ENCODE results near the gene CDH18. TPM values are rescaled to one million over a fixed set of nuclear protein-coding genes. Genes with fewer than 3 reads are reported as not detected.

The CDH18 gene
- total RNA-seq, 1 experiment from 2014 or later = not detected

DNA sequence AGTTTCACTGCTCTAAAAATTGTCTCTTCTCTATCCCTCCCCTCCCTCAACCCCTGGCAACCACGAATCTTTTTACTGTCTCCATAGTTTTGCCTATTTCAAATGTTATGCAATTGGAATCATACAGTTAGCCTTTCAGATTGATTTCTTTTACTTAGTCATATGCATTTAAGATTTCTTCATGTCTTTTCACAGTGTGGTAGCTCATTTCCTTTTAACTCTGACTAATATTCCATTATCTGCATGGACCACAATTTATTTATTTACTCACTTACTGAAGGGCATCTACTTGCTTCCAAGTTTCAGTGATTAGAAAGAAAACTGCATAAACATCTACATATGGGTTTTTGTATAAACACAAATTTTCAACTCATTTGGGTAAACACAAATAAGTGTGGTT lies 372.3 kb downstream of the CDH18 start:
- Histone ChIP-seq H3K4me3 (replicated peaks in 1 of 2; ENCODE audit: low read depth in 1 of 2, low read length in 2 of 2) (no peak overlapping the region), H3K27ac (ENCODE audit: low read depth, low read length) (no peak overlapping the region), H3K9ac (ENCODE audit: low read length) (no peak overlapping the region), H3K79me2 (ENCODE audit: insufficient read depth, low read length) (no peaks in the 10 kb centered on the region), H3K9me2 (ENCODE audit: insufficient read depth) (no peaks in the 10 kb centered on the region), H2AFZ (ENCODE audit: low read depth, low read length, poor library complexity, severe bottlenecking) (no peak overlapping the region), H3K9me3 (ENCODE audit: control insufficient read depth in 1 of 2, insufficient read depth in 1 of 2, low read depth in 1 of 2, low read length in 2 of 2) (peaks cover 0 to 17% of the 10 kb centered on the region in 2 experiments; a peak in 2 of 4 replicates), H3K4me1 (ENCODE audit: control insufficient read depth in 1 of 2, insufficient read depth in 2 of 2, low read length in 2 of 2) (no peaks in the 10 kb centered on the region), H3K4me2 (ENCODE audit: low read length) (no peak overlapping the region), H3K36me3 (ENCODE audit: control insufficient read depth in 1 of 2, insufficient read depth in 2 of 2, low read length in 2 of 2) (no peaks in the 10 kb centered on the region), H3K27me3 (ENCODE audit: insufficient read depth, low read length) (no peaks in the 10 kb centered on the region), H4K20me1 (ENCODE audit: insufficient read depth) (no peaks in the 10 kb centered on the region)
- intact Hi-C loops (cut with micrococcal nuclease) = no loop called here
- RAD21 ChIA-PET (ENCODE audit: low non-redundant PET in 1 of 2, low total read pairs in 2 of 2, uncharacterized antibody in 2 of 2, unreplicated experiment in 2 of 2) = no interaction called here
- CTCF ChIA-PET = no interaction called here
- DNase-seq (ENCODE audit: low read depth, low spot score) (no peak), ATAC-seq (no peak)
- BruUV-seq (replicated peaks) = no TSS peak
- POLR2A ChIA-PET = no interaction called here
- TF ChIP-seq SIN3A (IDR thresholded peaks at IDR 0.05; ENCODE audit: low read depth) (no peak), TCF7L2 (IDR thresholded peaks at IDR 0.05; ENCODE audit: borderline replicate concordance, extremely low read depth, insufficient read depth, insufficient read length) (no peak), POLR2A (IDR thresholded peaks at IDR 0.05; ENCODE audit: borderline replicate concordance, extremely low read depth, insufficient read depth, insufficient read length) (no peak), SP1 (IDR thresholded peaks at IDR 0.05; ENCODE audit: low read depth) (no peak), JUND (IDR thresholded peaks at IDR 0.05) (no peak), YY1 (IDR thresholded peaks at IDR 0.05; ENCODE audit: extremely low read depth, insufficient replicate concordance, low read depth, low read length) (no peak), ELF1 (IDR thresholded peaks at IDR 0.05; ENCODE audit: borderline replicate concordance, low read depth) (no peak), POLR2AphosphoS5 (IDR thresholded peaks at IDR 0.05; ENCODE audit: low read depth, low read length) (no peak)
- TF ChIP-seq, protein P1, sequence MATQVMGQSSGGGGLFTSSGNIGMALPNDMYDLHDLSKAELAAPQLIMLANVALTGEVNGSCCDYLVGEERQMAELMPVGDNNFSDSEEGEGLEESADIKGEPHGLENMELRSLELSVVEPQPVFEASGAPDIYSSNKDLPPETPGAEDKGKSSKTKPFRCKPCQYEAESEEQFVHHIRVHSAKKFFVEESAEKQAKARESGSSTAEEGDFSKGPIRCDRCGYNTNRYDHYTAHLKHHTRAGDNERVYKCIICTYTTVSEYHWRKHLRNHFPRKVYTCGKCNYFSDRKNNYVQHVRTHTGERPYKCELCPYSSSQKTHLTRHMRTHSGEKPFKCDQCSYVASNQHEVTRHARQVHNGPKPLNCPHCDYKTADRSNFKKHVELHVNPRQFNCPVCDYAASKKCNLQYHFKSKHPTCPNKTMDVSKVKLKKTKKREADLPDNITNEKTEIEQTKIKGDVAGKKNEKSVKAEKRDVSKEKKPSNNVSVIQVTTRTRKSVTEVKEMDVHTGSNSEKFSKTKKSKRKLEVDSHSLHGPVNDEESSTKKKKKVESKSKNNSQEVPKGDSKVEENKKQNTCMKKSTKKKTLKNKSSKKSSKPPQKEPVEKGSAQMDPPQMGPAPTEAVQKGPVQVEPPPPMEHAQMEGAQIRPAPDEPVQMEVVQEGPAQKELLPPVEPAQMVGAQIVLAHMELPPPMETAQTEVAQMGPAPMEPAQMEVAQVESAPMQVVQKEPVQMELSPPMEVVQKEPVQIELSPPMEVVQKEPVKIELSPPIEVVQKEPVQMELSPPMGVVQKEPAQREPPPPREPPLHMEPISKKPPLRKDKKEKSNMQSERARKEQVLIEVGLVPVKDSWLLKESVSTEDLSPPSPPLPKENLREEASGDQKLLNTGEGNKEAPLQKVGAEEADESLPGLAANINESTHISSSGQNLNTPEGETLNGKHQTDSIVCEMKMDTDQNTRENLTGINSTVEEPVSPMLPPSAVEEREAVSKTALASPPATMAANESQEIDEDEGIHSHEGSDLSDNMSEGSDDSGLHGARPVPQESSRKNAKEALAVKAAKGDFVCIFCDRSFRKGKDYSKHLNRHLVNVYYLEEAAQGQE (IDR thresholded peaks at IDR 0.05; ENCODE audit: low read depth) = no peak
- TF ChIP-seq, protein P2, sequence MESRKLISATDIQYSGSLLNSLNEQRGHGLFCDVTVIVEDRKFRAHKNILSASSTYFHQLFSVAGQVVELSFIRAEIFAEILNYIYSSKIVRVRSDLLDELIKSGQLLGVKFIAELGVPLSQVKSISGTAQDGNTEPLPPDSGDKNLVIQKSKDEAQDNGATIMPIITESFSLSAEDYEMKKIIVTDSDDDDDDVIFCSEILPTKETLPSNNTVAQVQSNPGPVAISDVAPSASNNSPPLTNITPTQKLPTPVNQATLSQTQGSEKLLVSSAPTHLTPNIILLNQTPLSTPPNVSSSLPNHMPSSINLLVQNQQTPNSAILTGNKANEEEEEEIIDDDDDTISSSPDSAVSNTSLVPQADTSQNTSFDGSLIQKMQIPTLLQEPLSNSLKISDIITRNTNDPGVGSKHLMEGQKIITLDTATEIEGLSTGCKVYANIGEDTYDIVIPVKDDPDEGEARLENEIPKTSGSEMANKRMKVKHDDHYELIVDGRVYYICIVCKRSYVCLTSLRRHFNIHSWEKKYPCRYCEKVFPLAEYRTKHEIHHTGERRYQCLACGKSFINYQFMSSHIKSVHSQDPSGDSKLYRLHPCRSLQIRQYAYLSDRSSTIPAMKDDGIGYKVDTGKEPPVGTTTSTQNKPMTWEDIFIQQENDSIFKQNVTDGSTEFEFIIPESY (IDR thresholded peaks at IDR 0.05; ENCODE audit: extremely low read depth, insufficient replicate concordance, low read length) = no peak
